CD14-positive monocyte (primary cell): Measurements from ENCODE around the gene MAX. TPM values are rescaled to one million over a fixed set of nuclear protein-coding genes. Genes with fewer than 3 reads are reported as not detected.

Experiments used
- DNase-seq, 3 donors: peaks; one replicate each; pipeline ENCODE4 v3.0.0-alpha.2; 2011 to 2022
- H2AFZ ChIP-seq: 2 replicates; pipeline ENCODE4 v1.6.0; 2012; ENCODE audit warnings: mild to moderate bottlenecking, low read depth, low read length, inconsistent platforms; ENCODE audit not compliant: insufficient read depth, poor library complexity, severe bottlenecking
- H3K27ac ChIP-seq, 2 donors: 1 replicate in 1 of 2; 2 replicates in 1 of 2; pipeline ENCODE4 v1.5.1; 2012 to 2013; ENCODE audit warnings: low read length in 2 of 2, control low read depth in 1 of 2, inconsistent platforms in 1 of 2, low read depth in 1 of 2, mild to moderate bottlenecking in 1 of 2
- H3K27me3 ChIP-seq, 2 donors: one replicate each; pipeline versions ENCODE4 v1.6.0 to v1.6.1; 2011 to 2013; ENCODE audit warnings: low read length in 2 of 2; ENCODE audit not compliant: control insufficient read depth in 2 of 2, insufficient read depth in 2 of 2
- H3K36me3 ChIP-seq, 2 donors: replicated peaks in 1 of 2; 1 replicate in 1 of 2; 2 replicates in 1 of 2; pipeline versions ENCODE4 v1.5.1 to v1.6.1; 2012 to 2013; ENCODE audit warnings: low read length in 2 of 2, control low read depth in 1 of 2, inconsistent platforms in 1 of 2, mild to moderate bottlenecking in 1 of 2; ENCODE audit not compliant: insufficient read depth in 2 of 2, control insufficient read depth in 1 of 2
- H3K4me1 ChIP-seq, 2 donors: 1 replicate in 1 of 2; 2 replicates in 1 of 2; pipeline versions ENCODE4 v1.5.1 to v1.6.1; 2012 to 2013; ENCODE audit warnings: low read length in 2 of 2, control low read depth in 1 of 2, inconsistent platforms in 1 of 2, mild to moderate bottlenecking in 1 of 2, moderate library complexity in 1 of 2; ENCODE audit not compliant: insufficient read depth in 2 of 2, control insufficient read depth in 1 of 2
- H3K4me2 ChIP-seq: replicated peaks from 2 replicates; pipeline ENCODE3; 2012; ENCODE audit warnings: low read length, moderate library complexity, mild to moderate bottlenecking; ENCODE audit not compliant: poor library complexity, severe bottlenecking; ENCODE audit errors: extremely low read depth
- H3K4me3 ChIP-seq, 3 experiments: fragments of 200-600 bp in 1 of 3; sonication (generic) in 1 of 3; replicated peaks in 1 of 3; 1 replicate in 2 of 3; 2 replicates in 1 of 3; pipeline ENCODE4 v1.5.1; 2011 to 2013; ENCODE audit warnings: low read length in 3 of 3, mild to moderate bottlenecking in 3 of 3, control low read depth in 2 of 3, low read depth in 2 of 3, inconsistent platforms in 1 of 3, moderate library complexity in 1 of 3
- H3K79me2 ChIP-seq: 2 replicates; pipeline ENCODE4 v1.6.0; 2012; ENCODE audit warnings: mild to moderate bottlenecking, control low read depth, inconsistent platforms, low read length, moderate library complexity; ENCODE audit not compliant: insufficient read depth
- H3K9ac ChIP-seq: 2 replicates; pipeline ENCODE4 v1.6.0; 2017; ENCODE audit warnings: low read length, mild to moderate bottlenecking; ENCODE audit not compliant: insufficient read depth, poor library complexity, severe bottlenecking
- H3K9me3 ChIP-seq, 2 donors: replicated peaks in 1 of 2; 1 replicate in 1 of 2; 2 replicates in 1 of 2; pipeline versions ENCODE4 v1.5.1 to v1.6.1; 2012 to 2013; ENCODE audit warnings: low read length in 2 of 2, control low read depth in 1 of 2; ENCODE audit not compliant: control insufficient read depth in 1 of 2, insufficient read depth in 1 of 2
- H4K20me1 ChIP-seq: 2 replicates; pipeline ENCODE4 v1.6.0; 2012; ENCODE audit warnings: mild to moderate bottlenecking, low read length, control low read depth, moderate library complexity; ENCODE audit not compliant: insufficient read depth
- H3K27ac Mint-ChIP-seq, 7 donors: one replicate each; pipeline ENCODE4 v1.8.0; 2020; ENCODE audit warnings: mild to moderate bottlenecking in 7 of 7, mixed read lengths in 7 of 7, moderate library complexity in 6 of 7, inconsistent platforms in 2 of 7
- H3K27me3 Mint-ChIP-seq, 3 donors: one replicate each; pipeline ENCODE4 v1.8.0; 2021 to 2022; ENCODE audit warnings: low read depth in 3 of 3, mild to moderate bottlenecking in 3 of 3, mixed read lengths in 3 of 3, moderate library complexity in 3 of 3, inconsistent platforms in 1 of 3
- H3K36me3 Mint-ChIP-seq, 2 donors: one replicate each; pipeline ENCODE4 v1.8.0; 2020; ENCODE audit warnings: mixed read lengths in 2 of 2, inconsistent platforms in 1 of 2, mild to moderate bottlenecking in 1 of 2
- H3K4me1 Mint-ChIP-seq: one replicate; pipeline ENCODE4 v1.8.0; 2020; ENCODE audit warnings: mild to moderate bottlenecking, mixed read lengths
- H3K4me3 Mint-ChIP-seq, 2 donors: one replicate each; pipeline ENCODE4 v1.8.0; 2020; ENCODE audit warnings: mild to moderate bottlenecking in 2 of 2, mixed read lengths in 2 of 2, moderate library complexity in 1 of 2
- H3K9me3 Mint-ChIP-seq, 7 donors: one replicate each; pipeline ENCODE4 v1.8.0; 2020 to 2022; ENCODE audit warnings: mixed read lengths in 7 of 7, mild to moderate bottlenecking in 6 of 7, moderate library complexity in 6 of 7, inconsistent platforms in 2 of 7
- WGBS: methylation state at CpG from one replicate; pipeline ENCODE4 v1.1.5; 2013; ENCODE audit warnings: missing lambda C conversion rate; ENCODE audit not compliant: insufficient coverage; 5-methylcytosine and 5-hydroxymethylcytosine counted together
- intact Hi-C, 2 donors: fragments of 100-400 bp; cut with micrococcal nuclease; formaldehyde crosslinking; loops; one replicate each; pipeline versions ENCODE4 v1.15.0 to v1.15.1; 2023
- polyA plus RNA-seq, 3 donors: library from polyadenylated mRNA; depleted of rRNA in 1 of 3; unstranded in 2 of 3; stranded (reverse) in 1 of 3; fragments of 300-500 nt in 2 of 3; fragments of >200 nt in 1 of 3; fragmentation: Illumina TruSeq in 2 of 3; gene quantifications; 1 replicate in 2 of 3; 2 replicates in 1 of 3; pipeline ENCODE4 v1.2.3, GENCODE V29; 2012 to 2021
- TF ChIP-seq, protein P1 (sequence below): fragments of 200-600 bp; IDR thresholded peaks from one replicate; pipeline ENCODE4 v1.8.0; 2022; ENCODE audit warnings: antibody characterized with exemption, mild to moderate bottlenecking

The MAX gene
- polyA plus RNA-seq, 3 donors = 78.2 to 87.0 (median 81.5) TPM

DNA sequence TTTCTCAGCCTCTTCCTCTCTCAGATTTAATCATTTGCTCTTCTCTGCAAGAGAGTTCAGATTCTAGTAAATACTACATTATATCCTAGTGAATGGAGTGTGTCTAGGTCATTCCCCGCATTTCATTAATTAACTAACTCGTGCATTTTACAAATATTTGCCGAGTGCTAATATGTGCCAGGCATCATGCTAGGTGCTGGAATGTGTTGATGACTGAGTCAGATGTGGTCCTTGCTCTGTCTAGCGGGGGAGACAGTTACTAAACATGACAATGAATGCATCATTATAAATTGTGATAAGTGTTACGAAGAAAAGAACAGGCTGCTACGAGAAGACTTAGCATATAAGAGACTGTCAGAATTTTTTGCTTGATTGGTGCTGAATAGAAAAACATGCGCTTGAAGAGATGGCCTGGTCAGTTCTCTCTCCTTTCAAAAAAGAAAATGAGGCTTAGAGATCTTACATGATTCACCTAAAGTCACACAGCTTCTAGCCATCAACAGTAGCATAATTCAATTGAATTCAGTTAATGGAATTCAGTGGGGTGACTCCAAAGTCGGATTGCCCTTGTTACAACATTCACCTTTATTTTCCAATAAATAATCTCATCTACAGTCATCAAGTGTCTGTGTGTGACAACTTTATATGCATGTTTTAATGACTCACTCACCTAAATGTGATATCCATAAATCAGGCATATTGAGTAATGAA, 48.7 kb upstream of the MAX start:
- 92% methylated on average over 3 of the region's 8 CpGs for WGBS
- Histone ChIP-seq H3K9ac (no peak overlapping the region), H4K20me1 (no peaks in the 10 kb centered on the region), H3K79me2 (no peaks in the 10 kb centered on the region), H3K36me3 (no peaks in the 10 kb centered on the region), H3K27me3 (no peaks in the 10 kb centered on the region), H3K4me1 (peaks cover 5 to 7% of the 10 kb centered on the region in 2 donors), H2AFZ (no peak overlapping the region), H3K27ac (no peak overlapping the region), H3K4me3 (no peak overlapping the region), H3K9me3 (no peaks in the 10 kb centered on the region), H3K4me2 (no peak overlapping the region)
- H3K27me3 Mint-ChIP-seq = peaks cover 0 to 8% (median 1%) of the 10 kb centered on the region in 3 donors
- TF ChIP-seq, protein P1, sequence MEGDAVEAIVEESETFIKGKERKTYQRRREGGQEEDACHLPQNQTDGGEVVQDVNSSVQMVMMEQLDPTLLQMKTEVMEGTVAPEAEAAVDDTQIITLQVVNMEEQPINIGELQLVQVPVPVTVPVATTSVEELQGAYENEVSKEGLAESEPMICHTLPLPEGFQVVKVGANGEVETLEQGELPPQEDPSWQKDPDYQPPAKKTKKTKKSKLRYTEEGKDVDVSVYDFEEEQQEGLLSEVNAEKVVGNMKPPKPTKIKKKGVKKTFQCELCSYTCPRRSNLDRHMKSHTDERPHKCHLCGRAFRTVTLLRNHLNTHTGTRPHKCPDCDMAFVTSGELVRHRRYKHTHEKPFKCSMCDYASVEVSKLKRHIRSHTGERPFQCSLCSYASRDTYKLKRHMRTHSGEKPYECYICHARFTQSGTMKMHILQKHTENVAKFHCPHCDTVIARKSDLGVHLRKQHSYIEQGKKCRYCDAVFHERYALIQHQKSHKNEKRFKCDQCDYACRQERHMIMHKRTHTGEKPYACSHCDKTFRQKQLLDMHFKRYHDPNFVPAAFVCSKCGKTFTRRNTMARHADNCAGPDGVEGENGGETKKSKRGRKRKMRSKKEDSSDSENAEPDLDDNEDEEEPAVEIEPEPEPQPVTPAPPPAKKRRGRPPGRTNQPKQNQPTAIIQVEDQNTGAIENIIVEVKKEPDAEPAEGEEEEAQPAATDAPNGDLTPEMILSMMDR = no peak
- H3K27ac Mint-ChIP-seq = no peak overlapping the region
- H3K36me3 Mint-ChIP-seq = no peaks in the 10 kb centered on the region
- no peak for DNase-seq
- intact Hi-C loops = no loop called here
- H3K4me1 Mint-ChIP-seq = peaks cover 10% of the 10 kb centered on the region
- no peak overlapping the region for H3K4me3 Mint-ChIP-seq
- H3K9me3 Mint-ChIP-seq = peaks cover 0 to 3% (median 0%) of the 10 kb centered on the region in 7 donors

DNA sequence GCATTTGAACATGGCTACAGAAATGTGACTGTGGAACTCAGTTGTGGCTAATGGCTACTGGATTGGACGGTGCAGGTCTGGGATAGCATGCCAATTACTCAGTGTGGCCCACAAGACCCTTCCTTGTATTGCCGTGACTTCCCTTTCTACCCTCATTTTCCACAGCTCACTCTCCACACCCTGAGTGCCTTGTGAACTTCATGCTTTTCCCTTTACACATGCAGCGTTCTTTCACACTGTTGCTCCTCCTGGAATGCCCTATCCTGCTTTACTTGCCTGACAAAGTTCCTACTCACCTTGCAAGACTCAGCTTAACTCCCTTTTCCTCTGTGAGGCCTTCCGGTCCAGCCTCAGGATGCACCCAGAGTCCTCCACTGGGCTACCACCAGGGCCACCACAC, 46.8 kb upstream of the MAX start:
- 94% methylated on average over 4 of the region's 4 CpGs for WGBS
- Histone ChIP-seq H3K9ac (no peak overlapping the region), H4K20me1 (no peaks in the 10 kb centered on the region), H2AFZ (no peak overlapping the region), H3K4me2 (no peak overlapping the region), H3K9me3 (no peaks in the 10 kb centered on the region), H3K4me3 (no peak overlapping the region), H3K4me1 (no peaks in the 10 kb centered on the region), H3K27ac (no peak overlapping the region), H3K79me2 (no peaks in the 10 kb centered on the region), H3K36me3 (no peaks in the 10 kb centered on the region), H3K27me3 (no peaks in the 10 kb centered on the region)
- Mint-ChIP-seq H3K4me3 (no peak overlapping the region), H3K27ac (no peak overlapping the region), H3K27me3 (peaks cover 0 to 11% (median 1%) of the 10 kb centered on the region in 3 donors), H3K9me3 (peaks cover 0 to 4% (median 0%) of the 10 kb centered on the region in 7 donors), H3K36me3 (no peaks in the 10 kb centered on the region), H3K4me1 (no peaks in the 10 kb centered on the region)
- TF ChIP-seq, protein P1 = no peak
- no peak for DNase-seq
- intact Hi-C loops = no loop called here
